HepG2 (cell line): Measurements from ENCODE around the gene FGGY. TPM values are rescaled to one million over a fixed set of nuclear protein-coding genes. Genes with fewer than 3 reads are reported as not detected.

Experiments used
- EP300 ChIP-seq, 3 experiments: sonication (generic) in 1 of 3; formaldehyde crosslinking in 1 of 3; IDR thresholded peaks; 2 replicates each; pipeline versions ENCODE4 v1.5.1 to v1.6.1; 2011 to 2020; ENCODE audit warnings: low read depth in 2 of 3, low read length in 2 of 3, borderline replicate concordance in 1 of 3, improper control_type of control experiment in 1 of 3, mild to moderate bottlenecking in 1 of 3, missing genetic modification reagents in 1 of 3, moderate library complexity in 1 of 3
- HNF4A ChIP-seq: sonication (generic); formaldehyde crosslinking; IDR thresholded peaks from 2 replicates; pipeline ENCODE4 v1.4.0; 2020; ENCODE audit warnings: missing genetic modification reagents
- KDM1A ChIP-seq: IDR thresholded peaks from 2 replicates; pipeline ENCODE4 v1.6.1; 2016; ENCODE audit warnings: missing compliant biosample characterization
- MAFF ChIP-seq: IDR thresholded peaks from 2 replicates; pipeline ENCODE4 v1.6.1; 2011; ENCODE audit warnings: low read depth, low read length, improper control_type of control experiment
- RORA ChIP-seq: sonication (generic); formaldehyde crosslinking; IDR thresholded peaks from 2 replicates; pipeline ENCODE4 v1.5.0; 2020; ENCODE audit warnings: mild to moderate bottlenecking, missing genetic modification reagents, moderate library complexity
- ZNF30 ChIP-seq: sonication (generic); formaldehyde crosslinking; IDR thresholded peaks from 2 replicates; pipeline ENCODE4 v1.5.0; 2020; ENCODE audit warnings: mild to moderate bottlenecking, missing genetic modification reagents
- ZNF337 ChIP-seq: sonication (generic); formaldehyde crosslinking; IDR thresholded peaks from 2 replicates; pipeline ENCODE4 v1.5.1; 2020; ENCODE audit warnings: missing genetic modification reagents, low read depth, mild to moderate bottlenecking, borderline replicate concordance
- ZNF33B ChIP-seq: sonication (generic); formaldehyde crosslinking; IDR thresholded peaks from 2 replicates; pipeline ENCODE4 v1.5.1; 2020; ENCODE audit warnings: mild to moderate bottlenecking, missing genetic modification reagents
- ZNF44 ChIP-seq: sonication (generic); formaldehyde crosslinking; IDR thresholded peaks from 2 replicates; pipeline ENCODE4 v1.5.1; 2020; ENCODE audit warnings: mild to moderate bottlenecking, missing genetic modification reagents
- ZNF670 ChIP-seq: sonication (generic); formaldehyde crosslinking; IDR thresholded peaks from 2 replicates; pipeline ENCODE4 v1.8.0; 2022; ENCODE audit warnings: mild to moderate bottlenecking, missing genetic modification reagents, borderline replicate concordance
- polyA plus RNA-seq, 8 experiments: library from polyadenylated mRNA; depleted of rRNA in 3 of 8; stranded (reverse) in 7 of 8; unstranded in 1 of 8; fragments of >200 nt; fragmentation: Illumina TruSeq in 4 of 8; extraction: Trizol in 4 of 8; gene quantifications; 2 replicates each; pipeline versions ENCODE4 v1.2.1 to v1.2.3, GENCODE V29; 2011 to 2016; ENCODE audit warnings: low read depth in 4 of 8, missing spikeins in 1 of 8, mixed read lengths in 1 of 8; ENCODE audit not compliant: insufficient read depth in 1 of 8
- total RNA-seq, 5 experiments: library from RNA; depleted of rRNA; stranded (reverse); fragments of >200 nt; fragmentation: Illumina TruSeq; extraction: Trizol; gene quantifications; 2 replicates each; pipeline ENCODE4 v1.2.3, GENCODE V29; 2016; ENCODE audit warnings: low read depth in 1 of 5
- TF ChIP-seq, protein P1 (sequence below): sonication (generic); formaldehyde crosslinking; IDR thresholded peaks from 2 replicates; pipeline ENCODE4 v1.4.0; 2020; ENCODE audit warnings: missing genetic modification reagents
- TF ChIP-seq, protein P2 (sequence below): sonication (generic); formaldehyde crosslinking; IDR thresholded peaks from 2 replicates; pipeline ENCODE4 v1.4.0; 2020; ENCODE audit warnings: missing genetic modification reagents, borderline replicate concordance
- TF ChIP-seq, protein P3 (sequence below): conservative IDR thresholded peaks from 2 replicates; pipeline ENCODE4 v1.6.1; 2018; ENCODE audit warnings: missing genetic modification reagents
- TF ChIP-seq, protein P4 (sequence below): sonication (generic); formaldehyde crosslinking; IDR thresholded peaks from 2 replicates; pipeline ENCODE4 v1.4.0; 2020; ENCODE audit warnings: low read depth, mild to moderate bottlenecking, missing genetic modification reagents
- TF ChIP-seq, protein P5 (sequence below): sonication (generic); formaldehyde crosslinking; IDR thresholded peaks from 2 replicates; pipeline ENCODE4 v1.4.0; 2020; ENCODE audit warnings: missing genetic modification reagents

FGGY gene
- total and polyA plus RNA-seq, 2 of the 13 experiments (the other 11 are each of a cell fraction or from before 2014, with no cell fraction given): 15.7 to 27.5 TPM

DNA sequence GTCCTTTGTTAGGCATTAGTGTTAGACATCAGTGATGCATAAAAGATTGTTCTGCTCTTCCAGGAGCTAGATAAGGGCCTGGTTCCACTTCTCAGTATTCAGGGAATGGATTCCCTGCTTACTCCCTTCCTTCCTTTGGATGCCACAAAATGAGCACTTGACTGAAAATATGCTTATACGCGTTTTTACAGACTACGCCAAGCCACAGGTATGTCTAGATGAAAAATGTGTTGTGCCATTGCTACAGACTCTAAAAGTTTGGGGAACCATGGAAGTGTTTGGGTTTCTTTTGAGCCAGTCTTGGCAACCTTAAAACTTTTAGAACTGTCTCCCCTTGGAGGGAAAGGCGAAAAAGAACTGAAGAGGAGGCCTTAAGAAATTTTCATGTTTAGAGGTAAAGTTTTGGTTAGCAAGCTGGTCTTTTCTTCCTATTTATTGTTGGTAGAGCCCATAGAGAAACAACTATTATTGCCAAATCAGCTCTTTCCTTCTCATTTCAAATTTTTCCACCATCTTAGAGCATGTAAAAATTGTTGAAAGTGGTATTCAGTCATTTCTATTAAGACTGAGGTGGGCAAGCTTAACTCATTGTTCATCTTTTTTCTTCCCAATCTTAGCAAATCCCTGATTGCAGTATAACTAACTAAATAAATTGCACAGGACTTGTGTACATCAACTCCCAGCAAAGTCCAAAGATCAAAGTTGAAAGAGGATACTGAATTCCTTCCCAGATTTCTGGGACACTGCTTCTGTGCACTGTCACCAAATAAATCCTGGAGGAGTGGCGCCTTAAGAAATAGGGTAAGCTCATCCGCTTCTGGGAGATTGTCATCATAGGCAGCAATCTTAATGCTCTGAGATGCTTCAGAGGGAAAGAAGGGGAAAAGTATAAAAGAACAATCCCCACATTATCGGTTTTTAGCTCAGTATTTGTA, 18.9 kb downstream of the FGGY start (continued):
- TF ChIP-seq, protein P1, sequence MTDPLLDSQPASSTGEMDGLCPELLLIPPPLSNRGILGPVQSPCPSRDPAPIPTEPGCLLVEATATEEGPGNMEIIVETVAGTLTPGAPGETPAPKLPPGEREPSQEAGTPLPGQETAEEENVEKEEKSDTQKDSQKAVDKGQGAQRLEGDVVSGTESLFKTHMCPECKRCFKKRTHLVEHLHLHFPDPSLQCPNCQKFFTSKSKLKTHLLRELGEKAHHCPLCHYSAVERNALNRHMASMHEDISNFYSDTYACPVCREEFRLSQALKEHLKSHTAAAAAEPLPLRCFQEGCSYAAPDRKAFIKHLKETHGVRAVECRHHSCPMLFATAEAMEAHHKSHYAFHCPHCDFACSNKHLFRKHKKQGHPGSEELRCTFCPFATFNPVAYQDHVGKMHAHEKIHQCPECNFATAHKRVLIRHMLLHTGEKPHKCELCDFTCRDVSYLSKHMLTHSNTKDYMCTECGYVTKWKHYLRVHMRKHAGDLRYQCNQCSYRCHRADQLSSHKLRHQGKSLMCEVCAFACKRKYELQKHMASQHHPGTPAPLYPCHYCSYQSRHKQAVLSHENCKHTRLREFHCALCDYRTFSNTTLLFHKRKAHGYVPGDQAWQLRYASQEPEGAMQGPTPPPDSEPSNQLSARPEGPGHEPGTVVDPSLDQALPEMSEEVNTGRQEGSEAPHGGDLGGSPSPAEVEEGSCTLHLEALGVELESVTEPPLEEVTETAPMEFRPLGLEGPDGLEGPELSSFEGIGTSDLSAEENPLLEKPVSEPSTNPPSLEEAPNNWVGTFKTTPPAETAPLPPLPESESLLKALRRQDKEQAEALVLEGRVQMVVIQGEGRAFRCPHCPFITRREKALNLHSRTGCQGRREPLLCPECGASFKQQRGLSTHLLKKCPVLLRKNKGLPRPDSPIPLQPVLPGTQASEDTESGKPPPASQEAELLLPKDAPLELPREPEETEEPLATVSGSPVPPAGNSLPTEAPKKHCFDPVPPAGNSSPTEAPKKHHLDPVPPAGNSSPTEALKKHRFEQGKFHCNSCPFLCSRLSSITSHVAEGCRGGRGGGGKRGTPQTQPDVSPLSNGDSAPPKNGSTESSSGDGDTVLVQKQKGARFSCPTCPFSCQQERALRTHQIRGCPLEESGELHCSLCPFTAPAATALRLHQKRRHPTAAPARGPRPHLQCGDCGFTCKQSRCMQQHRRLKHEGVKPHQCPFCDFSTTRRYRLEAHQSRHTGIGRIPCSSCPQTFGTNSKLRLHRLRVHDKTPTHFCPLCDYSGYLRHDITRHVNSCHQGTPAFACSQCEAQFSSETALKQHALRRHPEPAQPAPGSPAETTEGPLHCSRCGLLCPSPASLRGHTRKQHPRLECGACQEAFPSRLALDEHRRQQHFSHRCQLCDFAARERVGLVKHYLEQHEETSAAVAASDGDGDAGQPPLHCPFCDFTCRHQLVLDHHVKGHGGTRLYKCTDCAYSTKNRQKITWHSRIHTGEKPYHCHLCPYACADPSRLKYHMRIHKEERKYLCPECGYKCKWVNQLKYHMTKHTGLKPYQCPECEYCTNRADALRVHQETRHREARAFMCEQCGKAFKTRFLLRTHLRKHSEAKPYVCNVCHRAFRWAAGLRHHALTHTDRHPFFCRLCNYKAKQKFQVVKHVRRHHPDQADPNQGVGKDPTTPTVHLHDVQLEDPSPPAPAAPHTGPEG (CRISPR knock-in tag): no peak
- TF ChIP-seq EP300 (IDR thresholded peaks at IDR 0.05; ENCODE audit: low read depth in 2 of 2, low read length in 2 of 2) (peak in 1 of 2 experiments; percentile 53; a peak in 2 of 4 replicates), EP300 (CRISPR knock-in tag; IDR thresholded peaks at IDR 0.05; ENCODE audit: borderline replicate concordance) (no peak), ZNF33B (CRISPR knock-in tag) (no peak), MAFF (peak; percentile 51), HNF4A (CRISPR knock-in tag) (peak; percentile 83), ZNF670 (no peak), RORA (CRISPR knock-in tag) (no peak), ZNF44 (CRISPR knock-in tag) (no peak), ZNF337 (CRISPR knock-in tag) (no peak), ZNF30 (CRISPR knock-in tag) (no peak), KDM1A (CRISPR knock-in tag) (0 out of 2 replicates have a peak, but pooled peaks have one; percentile 31)
- TF ChIP-seq, protein P2, sequence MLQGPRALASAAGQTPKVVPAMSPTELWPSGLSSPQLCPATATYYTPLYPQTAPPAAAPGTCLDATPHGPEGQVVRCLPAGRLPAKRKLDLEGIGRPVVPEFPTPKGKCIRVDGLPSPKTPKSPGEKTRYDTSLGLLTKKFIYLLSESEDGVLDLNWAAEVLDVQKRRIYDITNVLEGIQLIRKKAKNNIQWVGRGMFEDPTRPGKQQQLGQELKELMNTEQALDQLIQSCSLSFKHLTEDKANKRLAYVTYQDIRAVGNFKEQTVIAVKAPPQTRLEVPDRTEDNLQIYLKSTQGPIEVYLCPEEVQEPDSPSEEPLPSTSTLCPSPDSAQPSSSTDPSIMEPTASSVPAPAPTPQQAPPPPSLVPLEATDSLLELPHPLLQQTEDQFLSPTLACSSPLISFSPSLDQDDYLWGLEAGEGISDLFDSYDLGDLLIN: no peak
- TF ChIP-seq, protein P3, sequence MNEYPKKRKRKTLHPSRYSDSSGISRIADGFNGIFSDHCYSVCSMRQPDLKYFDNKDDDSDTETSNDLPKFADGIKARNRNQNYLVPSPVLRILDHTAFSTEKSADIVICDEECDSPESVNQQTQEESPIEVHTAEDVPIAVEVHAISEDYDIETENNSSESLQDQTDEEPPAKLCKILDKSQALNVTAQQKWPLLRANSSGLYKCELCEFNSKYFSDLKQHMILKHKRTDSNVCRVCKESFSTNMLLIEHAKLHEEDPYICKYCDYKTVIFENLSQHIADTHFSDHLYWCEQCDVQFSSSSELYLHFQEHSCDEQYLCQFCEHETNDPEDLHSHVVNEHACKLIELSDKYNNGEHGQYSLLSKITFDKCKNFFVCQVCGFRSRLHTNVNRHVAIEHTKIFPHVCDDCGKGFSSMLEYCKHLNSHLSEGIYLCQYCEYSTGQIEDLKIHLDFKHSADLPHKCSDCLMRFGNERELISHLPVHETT: no peak
- TF ChIP-seq, protein P4, sequence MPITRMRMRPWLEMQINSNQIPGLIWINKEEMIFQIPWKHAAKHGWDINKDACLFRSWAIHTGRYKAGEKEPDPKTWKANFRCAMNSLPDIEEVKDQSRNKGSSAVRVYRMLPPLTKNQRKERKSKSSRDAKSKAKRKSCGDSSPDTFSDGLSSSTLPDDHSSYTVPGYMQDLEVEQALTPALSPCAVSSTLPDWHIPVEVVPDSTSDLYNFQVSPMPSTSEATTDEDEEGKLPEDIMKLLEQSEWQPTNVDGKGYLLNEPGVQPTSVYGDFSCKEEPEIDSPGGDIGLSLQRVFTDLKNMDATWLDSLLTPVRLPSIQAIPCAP (CRISPR knock-in tag): no peak
- TF ChIP-seq, protein P5, sequence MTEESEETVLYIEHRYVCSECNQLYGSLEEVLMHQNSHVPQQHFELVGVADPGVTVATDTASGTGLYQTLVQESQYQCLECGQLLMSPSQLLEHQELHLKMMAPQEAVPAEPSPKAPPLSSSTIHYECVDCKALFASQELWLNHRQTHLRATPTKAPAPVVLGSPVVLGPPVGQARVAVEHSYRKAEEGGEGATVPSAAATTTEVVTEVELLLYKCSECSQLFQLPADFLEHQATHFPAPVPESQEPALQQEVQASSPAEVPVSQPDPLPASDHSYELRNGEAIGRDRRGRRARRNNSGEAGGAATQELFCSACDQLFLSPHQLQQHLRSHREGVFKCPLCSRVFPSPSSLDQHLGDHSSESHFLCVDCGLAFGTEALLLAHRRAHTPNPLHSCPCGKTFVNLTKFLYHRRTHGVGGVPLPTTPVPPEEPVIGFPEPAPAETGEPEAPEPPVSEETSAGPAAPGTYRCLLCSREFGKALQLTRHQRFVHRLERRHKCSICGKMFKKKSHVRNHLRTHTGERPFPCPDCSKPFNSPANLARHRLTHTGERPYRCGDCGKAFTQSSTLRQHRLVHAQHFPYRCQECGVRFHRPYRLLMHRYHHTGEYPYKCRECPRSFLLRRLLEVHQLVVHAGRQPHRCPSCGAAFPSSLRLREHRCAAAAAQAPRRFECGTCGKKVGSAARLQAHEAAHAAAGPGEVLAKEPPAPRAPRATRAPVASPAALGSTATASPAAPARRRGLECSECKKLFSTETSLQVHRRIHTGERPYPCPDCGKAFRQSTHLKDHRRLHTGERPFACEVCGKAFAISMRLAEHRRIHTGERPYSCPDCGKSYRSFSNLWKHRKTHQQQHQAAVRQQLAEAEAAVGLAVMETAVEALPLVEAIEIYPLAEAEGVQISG (CRISPR knock-in tag): no peak
